Hepatocyte (in vitro differentiated cells): Measurements from ENCODE around the gene GIPC3.

Experiments
- EZH2 ChIP-seq: fragments of 200-600 bp; sonication (generic); IDR thresholded peaks from 2 replicates; pipeline ENCODE4 v1.6.1; 2016; ENCODE audit warnings: antibody characterized with exemption, mild to moderate bottlenecking, borderline replicate concordance
- TF ChIP-seq, protein P1 (sequence below): fragments of 200-600 bp; sonication (generic); IDR thresholded peaks from 2 replicates; pipeline ENCODE4 v1.5.1; 2016; ENCODE audit warnings: antibody characterized with exemption, mild to moderate bottlenecking; ENCODE audit not compliant: poor library complexity

- TF ChIP-seq, protein P1, sequence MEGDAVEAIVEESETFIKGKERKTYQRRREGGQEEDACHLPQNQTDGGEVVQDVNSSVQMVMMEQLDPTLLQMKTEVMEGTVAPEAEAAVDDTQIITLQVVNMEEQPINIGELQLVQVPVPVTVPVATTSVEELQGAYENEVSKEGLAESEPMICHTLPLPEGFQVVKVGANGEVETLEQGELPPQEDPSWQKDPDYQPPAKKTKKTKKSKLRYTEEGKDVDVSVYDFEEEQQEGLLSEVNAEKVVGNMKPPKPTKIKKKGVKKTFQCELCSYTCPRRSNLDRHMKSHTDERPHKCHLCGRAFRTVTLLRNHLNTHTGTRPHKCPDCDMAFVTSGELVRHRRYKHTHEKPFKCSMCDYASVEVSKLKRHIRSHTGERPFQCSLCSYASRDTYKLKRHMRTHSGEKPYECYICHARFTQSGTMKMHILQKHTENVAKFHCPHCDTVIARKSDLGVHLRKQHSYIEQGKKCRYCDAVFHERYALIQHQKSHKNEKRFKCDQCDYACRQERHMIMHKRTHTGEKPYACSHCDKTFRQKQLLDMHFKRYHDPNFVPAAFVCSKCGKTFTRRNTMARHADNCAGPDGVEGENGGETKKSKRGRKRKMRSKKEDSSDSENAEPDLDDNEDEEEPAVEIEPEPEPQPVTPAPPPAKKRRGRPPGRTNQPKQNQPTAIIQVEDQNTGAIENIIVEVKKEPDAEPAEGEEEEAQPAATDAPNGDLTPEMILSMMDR = no peak
- no peak for TF ChIP-seq EZH2
Observed at GRCh38 chr19:3586707-3587346, 1.5 kb downstream of the GIPC3 start.
